SK-N-SH (cell line): ENCODE results near the gene TMEM88.
A peak's percentile ranks its signal among the peaks of the same experiment; 100 is the strongest.

Experiments used
- CTCF ChIP-seq: fragments of 200-600 bp; sonication (generic); IDR thresholded peaks from 2 replicates; pipeline ENCODE4 v1.6.1; 2017; ENCODE audit warnings: antibody characterized with exemption, mild to moderate bottlenecking, moderate library complexity
- EP300 ChIP-seq, 2 experiments: IDR thresholded peaks; 2 replicates each; pipeline versions ENCODE4 v1.4.0 to v1.6.1; 2012; ENCODE audit warnings: borderline replicate concordance in 1 of 2, low read depth in 1 of 2, low read length in 1 of 2
- EZH2phosphoT487 ChIP-seq: fragments of 200-600 bp; sonication (generic); IDR thresholded peaks from 2 replicates; pipeline ENCODE4 v1.6.1; 2017; ENCODE audit warnings: low read depth, mixed run types, mild to moderate bottlenecking, antibody characterized with exemption, moderate library complexity, borderline replicate concordance
- GABPA ChIP-seq: IDR thresholded peaks from 2 replicates; pipeline ENCODE4 v1.4.0; 2012; ENCODE audit warnings: low read depth, mild to moderate bottlenecking
- JUND ChIP-seq: IDR thresholded peaks from 2 replicates; pipeline ENCODE4 v1.4.0; 2012
- NRF1 ChIP-seq: IDR thresholded peaks from 2 replicates; pipeline ENCODE4 v1.6.1; 2012; ENCODE audit warnings: low read depth, mild to moderate bottlenecking, low read length
- POLR2AphosphoS5 ChIP-seq: IDR thresholded peaks from 2 replicates; pipeline ENCODE4 v1.6.1; 2012; ENCODE audit warnings: low read depth, low read length

GRCh38 chr17:7856811-7857712 is 2.2 kb downstream of the TMEM88 start, which contains the start of gene NAA38:
- peak; percentile 47 for TF ChIP-seq CTCF
- 0 out of 4 replicates have a peak, but pooled peaks of 1 of the 2 experiments have one; percentile 6 for TF ChIP-seq EP300 (IDR thresholded peaks at IDR 0.05; ENCODE audit: borderline replicate concordance in 1 of 2, low read depth in 1 of 2, low read length in 1 of 2)
- TF ChIP-seq GABPA = no peak; the same call in none of the 2 replicates
- peak; percentile 84 for TF ChIP-seq NRF1
- TF ChIP-seq POLR2AphosphoS5 = peak; percentile 90
- no peak for TF ChIP-seq EZH2phosphoT487
- no peak; the same call in 1 of the 2 replicates for TF ChIP-seq JUND
